Body of pancreas (tissue), 4 donors: ENCODE data around the gene GRIK4. TPM values are rescaled to one million over a fixed set of nuclear protein-coding genes. Genes with fewer than 3 reads are reported as not detected.

ENCODE experiments used
- ATAC-seq: fragments of 150-250 bp; one replicate; pipeline ENCODE4 v1.9.1; 2016
- DNase-seq, 4 donors: peaks; one replicate each; pipeline ENCODE4 v3.0.0-alpha.2; 2019
- H3K27ac ChIP-seq, 4 donors: fragments of 200-600 bp; sonication (generic); 1 replicate in 3 of 4; 2 replicates in 1 of 4; pipeline versions ENCODE4 v1.5.1 to v1.6.1; 2016 to 2019; ENCODE audit warnings: mild to moderate bottlenecking in 1 of 4, mixed read lengths in 1 of 4, moderate library complexity in 1 of 4
- H3K27me3 ChIP-seq, 2 donors: fragments of 200-600 bp; sonication (generic); one replicate each; pipeline ENCODE4 v1.6.0; 2016; ENCODE audit warnings: mild to moderate bottlenecking in 1 of 2
- H3K36me3 ChIP-seq, 2 donors: fragments of 200-600 bp; sonication (generic); replicated peaks in 1 of 2; 2 replicates each; pipeline ENCODE4 v1.5.1; 2016; ENCODE audit warnings: low read depth in 2 of 2; ENCODE audit not compliant: insufficient read depth in 1 of 2
- H3K4me1 ChIP-seq: fragments of 200-600 bp; sonication (generic); one replicate; pipeline ENCODE4 v1.6.0; 2016
- H3K4me3 ChIP-seq, 2 donors: fragments of 200-600 bp; sonication (generic); 1 replicate in 1 of 2; 2 replicates in 1 of 2; pipeline ENCODE4 v1.5.1; 2016 to 2019
- H3K9me3 ChIP-seq, 3 donors: fragments of 200-600 bp; sonication (generic); 1 replicate in 2 of 3; 2 replicates in 1 of 3; pipeline ENCODE4 v1.5.1; 2016
- CTCF ChIP-seq, 7 experiments: fragments of 450-650 bp in 4 of 7; fragments of 200-600 bp in 3 of 7; sonication (generic) in 3 of 7; IDR thresholded peaks; one replicate each; pipeline ENCODE4 v1.5.1; 2016 to 2019; ENCODE audit warnings: antibody characterized with exemption in 7 of 7
- POLR2A ChIP-seq, 3 donors: fragments of 450-650 bp; IDR thresholded peaks; one replicate each; pipeline ENCODE4 v1.6.1; 2016; ENCODE audit warnings: antibody characterized with exemption in 3 of 3, mild to moderate bottlenecking in 2 of 3
- WGBS, 2 donors: methylation state at CpG; one replicate each; pipeline ENCODE4 v1.1.5; 2017; 5-methylcytosine and 5-hydroxymethylcytosine counted together
- intact Hi-C: fragments of 100-400 bp; cut with DNase I; formaldehyde crosslinking; loops from one replicate; pipeline ENCODE4 v1.15.1; 2023
- total RNA-seq, 2 donors: library from RNA; depleted of rRNA; stranded (reverse); fragments of >200 nt; gene quantifications; one replicate each; pipeline ENCODE4 v1.1.0, GENCODE V29; 2016

GRIK4 gene
- total RNA-seq, 2 donors from 2014 or later = not detected

GRCh38 chr11:120523196-120523595 is 11.6 kb downstream of the GRIK4 start:
- 15 to 20% methylated on average over 12 of the region's 12 CpGs for WGBS, 2 donors
- H3K9me3 ChIP-seq = no peaks in the 10 kb centered on the region
- intact Hi-C loops = no loop called here
- DNase-seq (no peak), ATAC-seq (no peak)
- H3K27ac ChIP-seq = no peak overlapping the region
- no peaks in the 10 kb centered on the region for H3K4me1 ChIP-seq
- no peaks in the 10 kb centered on the region for H3K36me3 ChIP-seq
- no peak overlapping the region for H3K4me3 ChIP-seq
- TF ChIP-seq POLR2A (IDR thresholded peaks at IDR 0.05) (no peak), CTCF (IDR thresholded peaks at IDR 0.05) (no peak)
- no peaks in the 10 kb centered on the region for H3K27me3 ChIP-seq

- no peak for DNase-seq
- 64 to 83% methylated on average over 3 to 9 of the region's 9 CpGs for WGBS, 2 donors
- Histone ChIP-seq H3K27me3 (no peaks in the 10 kb centered on the region), H3K36me3 (no peaks in the 10 kb centered on the region), H3K4me1 (no peaks in the 10 kb centered on the region), H3K27ac (no peak overlapping the region), H3K9me3 (no peaks in the 10 kb centered on the region), H3K4me3 (no peak overlapping the region)
- TF ChIP-seq CTCF (IDR thresholded peaks at IDR 0.05) = no peak
- no peak for TF ChIP-seq POLR2A (IDR thresholded peaks at IDR 0.05)
- intact Hi-C loops = no loop called here
- no peak for ATAC-seq
Observed at GRCh38 chr11:120524536-120525085, 13.1 kb downstream of the GRIK4 start.

- H3K36me3 ChIP-seq = no peaks in the 10 kb centered on the region
- no peak for DNase-seq
- no peaks in the 10 kb centered on the region for H3K27me3 ChIP-seq
- no peak for ATAC-seq
- no peaks in the 10 kb centered on the region for H3K4me1 ChIP-seq
- WGBS, 2 donors = 53 to 56% methylated on average over 15 to 16 of the region's 16 CpGs
- no peaks in the 10 kb centered on the region for H3K9me3 ChIP-seq
- no peak overlapping the region for H3K27ac ChIP-seq
- intact Hi-C loops = no loop called here
- TF ChIP-seq CTCF (IDR thresholded peaks at IDR 0.05) (no peak), POLR2A (IDR thresholded peaks at IDR 0.05) (no peak)
- no peak overlapping the region for H3K4me3 ChIP-seq
Observed at GRCh38 chr11:120525261-120526171, 14.0 kb downstream of the GRIK4 start.

- H3K4me1 ChIP-seq = no peaks in the 10 kb centered on the region
- no peak overlapping the region for H3K27ac ChIP-seq
- TF ChIP-seq POLR2A (IDR thresholded peaks at IDR 0.05) = no peak
- no peak for TF ChIP-seq CTCF (IDR thresholded peaks at IDR 0.05)
- no peaks in the 10 kb centered on the region for H3K9me3 ChIP-seq
- 84 to 87% methylated on average over 10 of the region's 10 CpGs for WGBS, 2 donors
- H3K36me3 ChIP-seq = no peaks in the 10 kb centered on the region
- intact Hi-C loops = no loop called here
- H3K27me3 ChIP-seq = no peaks in the 10 kb centered on the region
- no peak for ATAC-seq
- H3K4me3 ChIP-seq = no peak overlapping the region
- DNase-seq = no peak
Observed at GRCh38 chr11:120526241-120526640, 14.7 kb downstream of the GRIK4 start.
